Measurements from ENCODE around the gene HPS4.
"Not testable (repeated sequence)": the region's sequence is repeated elsewhere in the genome, so short reads cannot be mapped to it uniquely, and the experiment has no call there.

The HPS4 gene

DNA sequence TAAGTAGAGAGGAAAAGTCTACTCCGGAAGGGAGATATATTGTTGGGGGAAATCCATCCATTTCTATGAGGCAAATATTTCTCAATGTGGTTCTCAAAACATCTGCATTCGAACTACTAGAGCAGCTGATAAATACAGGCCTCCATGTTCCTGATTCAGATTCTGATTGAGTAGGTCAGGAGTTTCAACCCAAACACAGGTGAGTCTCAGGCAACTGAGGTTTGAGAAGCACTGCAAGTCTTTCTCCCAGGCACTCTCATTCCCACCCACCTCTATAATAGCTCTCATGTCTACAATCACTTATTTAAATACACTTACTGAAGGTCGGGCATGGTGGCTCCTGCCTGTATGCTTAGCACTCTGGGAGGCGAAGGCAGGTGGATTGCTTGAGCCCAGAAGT is 69.2 kb downstream of the HPS4 start:
- no peak for DNase-seq (ENCODE audit: low spot score)
- TF ChIP-seq, protein P1, sequence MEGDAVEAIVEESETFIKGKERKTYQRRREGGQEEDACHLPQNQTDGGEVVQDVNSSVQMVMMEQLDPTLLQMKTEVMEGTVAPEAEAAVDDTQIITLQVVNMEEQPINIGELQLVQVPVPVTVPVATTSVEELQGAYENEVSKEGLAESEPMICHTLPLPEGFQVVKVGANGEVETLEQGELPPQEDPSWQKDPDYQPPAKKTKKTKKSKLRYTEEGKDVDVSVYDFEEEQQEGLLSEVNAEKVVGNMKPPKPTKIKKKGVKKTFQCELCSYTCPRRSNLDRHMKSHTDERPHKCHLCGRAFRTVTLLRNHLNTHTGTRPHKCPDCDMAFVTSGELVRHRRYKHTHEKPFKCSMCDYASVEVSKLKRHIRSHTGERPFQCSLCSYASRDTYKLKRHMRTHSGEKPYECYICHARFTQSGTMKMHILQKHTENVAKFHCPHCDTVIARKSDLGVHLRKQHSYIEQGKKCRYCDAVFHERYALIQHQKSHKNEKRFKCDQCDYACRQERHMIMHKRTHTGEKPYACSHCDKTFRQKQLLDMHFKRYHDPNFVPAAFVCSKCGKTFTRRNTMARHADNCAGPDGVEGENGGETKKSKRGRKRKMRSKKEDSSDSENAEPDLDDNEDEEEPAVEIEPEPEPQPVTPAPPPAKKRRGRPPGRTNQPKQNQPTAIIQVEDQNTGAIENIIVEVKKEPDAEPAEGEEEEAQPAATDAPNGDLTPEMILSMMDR (IDR thresholded peaks at IDR 0.05; ENCODE audit: extremely low read depth, insufficient read depth, missing control alignments): no peak
- in situ Hi-C loops (cut with MboI; ENCODE audit: low pct_unique_long_range_greater_than_20kb, low sequenced_read_pairs, unreplicated experiment): no loop called here

DNA sequence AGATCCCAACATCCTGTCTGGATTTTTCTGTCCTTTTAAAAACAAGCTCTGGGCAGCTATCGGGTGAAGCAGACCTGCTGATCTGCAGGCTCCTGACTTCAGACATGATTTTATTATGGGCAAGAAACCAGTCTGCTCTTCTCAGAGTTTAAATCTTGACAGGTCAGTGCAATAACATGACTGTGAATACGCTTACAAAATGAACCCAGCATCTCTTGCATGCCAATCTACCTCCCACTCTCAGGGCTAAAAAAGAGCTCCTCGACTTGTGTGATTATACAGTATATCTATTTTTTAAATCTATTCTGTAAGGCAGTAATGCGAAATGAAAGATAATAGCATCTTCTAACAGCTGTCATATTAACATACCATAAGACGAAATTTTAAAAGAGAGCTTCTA is 73.2 kb downstream of the HPS4 start:
- TF ChIP-seq, protein P1 (IDR thresholded peaks at IDR 0.05; ENCODE audit: extremely low read depth, insufficient read depth, missing control alignments): no peak
- DNase-seq (ENCODE audit: low spot score): no peak
- in situ Hi-C loops (cut with MboI; ENCODE audit: low pct_unique_long_range_greater_than_20kb, low sequenced_read_pairs, unreplicated experiment): no loop called here

DNA sequence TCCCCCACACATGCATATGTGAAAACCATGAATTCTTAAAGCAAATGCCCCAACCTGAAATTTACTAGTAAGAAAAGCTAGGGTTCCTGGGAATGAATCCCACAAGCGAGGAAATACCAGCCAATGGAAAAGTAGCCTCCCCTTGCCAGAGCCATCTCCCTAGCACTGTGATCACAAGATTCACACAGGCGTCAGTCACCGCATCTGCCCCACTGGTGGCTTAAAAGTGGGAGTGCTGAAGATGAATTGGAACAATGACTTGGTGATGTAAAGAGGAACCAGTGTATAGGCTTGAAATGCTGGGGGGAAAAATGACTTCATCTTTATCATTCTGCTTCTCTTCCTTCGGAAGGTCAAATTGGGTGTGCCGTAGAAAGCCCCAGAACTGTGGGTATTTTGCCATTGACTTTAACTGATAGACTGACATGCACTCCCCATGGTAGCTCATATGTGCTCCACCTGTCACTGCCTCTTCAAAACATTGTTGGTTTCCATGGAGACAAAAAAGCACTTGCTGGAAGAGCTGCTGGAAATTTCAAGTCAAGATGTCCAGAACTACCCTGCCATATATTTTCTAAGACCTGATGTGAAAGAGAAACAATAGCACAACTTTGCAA is 73.8 kb downstream of the HPS4 start:
- in situ Hi-C loops (cut with MboI; ENCODE audit: low pct_unique_long_range_greater_than_20kb, low sequenced_read_pairs, unreplicated experiment): loop anchor here (10.0 kb wide), 1 partner anchor 45 kb away; no protein-coding TSS in a partner anchor
- TF ChIP-seq, protein P1 (IDR thresholded peaks at IDR 0.05; ENCODE audit: extremely low read depth, insufficient read depth, missing control alignments): no peak

DNA sequence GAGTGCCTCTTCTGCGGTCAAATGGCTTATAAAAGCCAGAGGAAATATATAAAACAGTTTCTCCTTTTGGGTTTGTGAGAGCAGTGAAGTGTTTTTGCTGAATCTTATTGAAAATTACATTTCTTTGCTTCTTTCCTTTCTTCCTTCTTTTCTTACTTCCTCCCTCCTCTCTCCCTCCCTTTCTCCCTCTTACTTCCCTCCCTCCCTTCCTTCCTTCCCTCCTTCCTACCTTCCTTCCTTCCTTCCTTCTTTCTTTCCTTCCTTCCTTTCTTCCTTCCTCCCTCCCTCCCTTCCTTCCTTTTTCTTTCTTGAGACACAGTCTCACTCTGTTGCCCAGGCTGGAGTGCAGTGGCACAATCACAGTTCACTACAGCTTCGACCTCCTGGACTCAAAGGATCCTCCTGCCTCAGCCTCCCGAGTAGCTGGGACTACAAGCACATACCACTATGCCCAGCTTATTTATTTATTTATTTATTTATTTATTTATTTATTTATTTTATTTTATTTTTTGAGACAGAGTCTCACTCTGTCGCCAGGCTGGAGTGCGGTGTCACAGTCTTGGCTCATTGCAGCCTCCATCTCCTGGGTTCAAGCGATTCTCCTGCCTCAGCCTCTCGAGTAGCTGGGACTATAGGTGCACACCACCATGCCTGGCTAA is 74.9 kb downstream of the HPS4 start:
- in situ Hi-C loops (cut with MboI; ENCODE audit: low pct_unique_long_range_greater_than_20kb, low sequenced_read_pairs, unreplicated experiment): loop anchor here (10.0 kb wide), 1 partner anchor 46 kb away; no protein-coding TSS in a partner anchor
- DNase-seq (ENCODE audit: low spot score): not testable (repeated sequence)

More for the DNA sequence above, 73.8 kb downstream of the HPS4 start:
- no peak for DNase-seq (ENCODE audit: low spot score)

DNA sequence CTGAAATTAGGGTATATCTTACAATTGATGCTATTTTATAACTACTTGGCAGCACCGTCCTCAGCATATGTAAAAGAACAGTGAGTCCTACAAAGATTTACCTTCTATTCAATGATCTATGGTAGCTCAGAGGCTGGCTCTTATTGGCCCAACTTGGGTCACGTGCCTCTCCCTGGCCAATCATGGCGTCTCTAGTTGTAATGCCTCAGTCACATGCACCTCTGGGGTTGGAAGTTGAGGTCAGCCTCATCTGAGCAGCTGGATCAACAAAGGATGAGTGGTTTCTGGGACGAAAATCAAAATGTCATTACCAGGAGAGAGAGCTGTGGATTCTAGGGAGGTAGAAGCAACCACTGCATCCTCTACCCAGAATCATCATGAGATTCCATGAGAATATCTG is 77.5 kb downstream of the HPS4 start:
- DNase-seq (ENCODE audit: low spot score): no peak
- TF ChIP-seq, protein P1 (IDR thresholded peaks at IDR 0.05; ENCODE audit: extremely low read depth, insufficient read depth, missing control alignments): no peak
- in situ Hi-C loops (cut with MboI; ENCODE audit: low pct_unique_long_range_greater_than_20kb, low sequenced_read_pairs, unreplicated experiment): loop anchor here (10.0 kb wide), 1 partner anchor 49 kb away; no protein-coding TSS in a partner anchor

DNA sequence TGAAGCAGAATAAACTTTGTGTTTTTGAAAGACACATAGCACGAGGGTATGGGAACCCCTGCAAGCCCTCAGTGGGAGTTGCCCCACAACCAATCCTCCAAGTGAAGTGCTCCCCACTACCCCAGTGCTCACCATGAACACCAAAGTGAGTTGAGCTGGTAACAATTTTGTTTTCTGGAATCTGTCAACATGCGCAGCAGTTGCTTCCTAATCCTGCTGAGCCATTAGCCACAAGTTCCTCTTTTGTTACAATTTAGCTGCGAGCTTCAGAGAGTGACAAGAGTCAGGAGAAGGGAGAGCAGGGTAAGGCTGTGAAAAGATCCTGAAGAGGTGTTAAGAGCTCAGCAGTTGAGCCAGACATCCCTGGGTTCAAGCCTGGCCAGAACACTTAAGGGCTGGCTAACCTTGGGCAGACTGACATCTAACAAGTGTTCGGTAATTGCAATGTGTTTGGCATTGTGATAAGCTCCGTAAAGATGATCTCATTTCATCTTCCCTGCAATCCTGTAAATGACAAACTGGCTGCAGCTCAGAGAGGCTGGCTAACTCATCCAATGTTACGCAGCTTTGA is 78.6 kb downstream of the HPS4 start:
- DNase-seq (ENCODE audit: low spot score): no peak
- in situ Hi-C loops (cut with MboI; ENCODE audit: low pct_unique_long_range_greater_than_20kb, low sequenced_read_pairs, unreplicated experiment): loop anchor here (10.0 kb wide), 1 partner anchor 50 kb away; no protein-coding TSS in a partner anchor
- TF ChIP-seq, protein P1 (IDR thresholded peaks at IDR 0.05; ENCODE audit: extremely low read depth, insufficient read depth, missing control alignments): no peak

DNA sequence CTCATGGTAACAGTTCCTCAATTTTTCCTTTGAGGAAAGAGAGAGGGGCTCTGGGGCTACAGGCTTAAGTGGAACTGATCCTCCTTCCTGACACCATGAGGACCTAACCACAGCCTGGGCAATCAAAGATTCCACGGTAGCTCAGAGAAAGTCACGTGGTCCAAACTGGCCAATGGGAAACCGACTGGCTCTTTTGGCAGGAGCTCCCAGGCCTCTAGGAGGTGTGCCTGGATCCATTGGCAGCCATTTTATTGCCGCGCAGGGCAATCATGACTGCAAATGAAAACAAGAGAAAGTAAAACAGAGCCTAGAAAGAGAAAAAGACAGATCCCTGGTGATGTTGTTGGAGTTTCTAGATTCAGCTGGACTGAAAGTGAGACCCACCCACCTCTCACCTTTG is 81.9 kb downstream of the HPS4 start:
- no peak for DNase-seq (ENCODE audit: low spot score)
- TF ChIP-seq, protein P1 (IDR thresholded peaks at IDR 0.05; ENCODE audit: extremely low read depth, insufficient read depth, missing control alignments): no peak
- in situ Hi-C loops (cut with MboI; ENCODE audit: low pct_unique_long_range_greater_than_20kb, low sequenced_read_pairs, unreplicated experiment): loop anchor here (10.0 kb wide), 1 partner anchor 53 kb away; no protein-coding TSS in a partner anchor

Data from GM13977 (cell line).